HG03439 (cell line): Measurements from ENCODE around the gene TRPM4.
"Not testable (repeated sequence)": the region's sequence is repeated elsewhere in the genome, so short reads cannot be mapped to it uniquely, and the experiment has no call there.

Experiments
- ATAC-seq: cut with Tn5 transposase; IDR thresholded peaks from one replicate; pipeline ENCODE4 v1.9.1; 2021; ENCODE audit warnings: mild to moderate bottlenecking, moderate library complexity; ENCODE audit not compliant: unreplicated experiment

TRPM4 gene

DNA sequence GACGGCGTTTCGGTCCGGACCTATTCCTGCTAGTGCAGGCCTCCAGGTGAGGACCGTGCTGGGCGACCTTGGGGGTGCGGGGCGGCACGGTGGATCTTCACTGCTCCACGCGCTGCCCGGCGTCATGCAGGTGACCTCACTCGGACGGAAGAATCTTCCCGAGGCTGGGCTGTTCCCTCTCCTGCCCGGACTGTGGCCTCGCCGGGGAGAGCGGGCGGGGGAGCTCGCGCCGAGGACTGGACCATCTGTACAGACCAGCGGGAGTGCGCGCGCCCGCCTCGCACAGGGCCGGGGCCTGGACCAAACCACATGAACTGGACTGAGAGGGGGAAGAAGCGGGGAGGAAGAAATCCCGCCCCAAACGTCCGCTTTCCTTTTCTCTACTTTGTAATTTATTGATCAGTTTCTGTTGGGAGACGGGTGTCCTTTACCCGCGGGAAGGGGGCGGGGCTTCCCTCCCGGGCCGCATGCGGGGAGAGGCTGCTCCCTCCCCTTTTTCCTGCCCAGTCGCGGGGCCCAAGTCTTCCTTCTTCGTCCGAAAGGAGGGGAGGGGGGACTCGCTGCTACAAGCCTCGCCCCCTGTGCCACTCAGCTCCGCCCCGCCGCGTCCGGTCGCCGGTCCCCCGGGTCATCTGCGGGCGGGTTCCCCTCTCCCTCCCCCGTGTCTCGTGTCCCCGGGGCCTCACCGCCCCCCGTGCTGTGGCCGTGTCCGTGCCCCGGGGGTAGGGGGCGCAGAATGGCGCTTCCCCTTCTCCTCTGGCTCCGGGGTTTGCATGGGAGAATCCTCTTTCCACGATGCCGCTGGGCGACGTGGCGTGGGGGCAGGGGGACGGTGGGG lies 7.3 kb upstream of the TRPM4 start:
- no peak for ATAC-seq

- no peak for ATAC-seq
These were observed 6.7 kb upstream of the TRPM4 start for GRCh38 chr19:49150944-49151243.

DNA sequence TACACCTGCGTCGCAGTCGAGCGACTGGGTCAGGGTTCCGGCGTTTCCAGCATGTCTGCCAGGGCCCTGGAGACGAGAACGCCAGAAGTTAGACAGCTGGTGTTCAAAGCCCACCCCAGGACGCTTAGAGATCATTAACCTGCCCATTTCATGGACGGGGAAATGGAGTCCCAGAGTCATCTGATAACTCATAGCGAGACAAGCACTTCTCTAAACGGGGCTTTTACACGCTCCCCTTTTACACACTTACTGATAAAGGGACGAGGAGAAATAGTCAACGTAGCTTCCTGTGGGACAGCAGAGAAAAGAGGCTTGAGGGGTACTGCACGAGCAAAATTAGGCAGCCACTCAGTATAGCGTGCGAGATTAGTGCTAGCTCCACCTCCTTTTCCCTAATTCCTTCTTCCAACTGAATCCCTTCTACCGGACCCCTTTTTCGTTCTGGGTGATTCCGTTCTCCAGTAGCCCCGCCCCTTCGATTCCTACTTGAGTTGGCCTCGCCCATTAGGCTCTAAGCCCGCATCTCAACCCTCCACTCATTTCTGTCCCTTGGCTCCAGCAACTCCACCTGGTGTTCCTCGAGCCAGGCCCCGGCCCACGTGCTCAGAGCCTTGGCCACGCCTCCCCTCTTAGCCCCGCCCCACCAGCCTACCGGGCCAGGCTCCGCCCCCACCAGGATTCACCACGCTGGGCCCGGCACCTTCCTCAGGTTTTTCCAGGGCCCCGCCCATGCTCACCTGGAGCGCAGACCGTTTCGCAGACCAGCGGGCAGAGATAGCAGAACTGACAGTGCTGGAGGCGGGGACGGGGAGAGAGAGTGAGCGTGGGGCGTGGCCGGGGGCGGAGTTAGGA lies 6.1 kb upstream of the TRPM4 start:
- ATAC-seq = no peak

DNA sequence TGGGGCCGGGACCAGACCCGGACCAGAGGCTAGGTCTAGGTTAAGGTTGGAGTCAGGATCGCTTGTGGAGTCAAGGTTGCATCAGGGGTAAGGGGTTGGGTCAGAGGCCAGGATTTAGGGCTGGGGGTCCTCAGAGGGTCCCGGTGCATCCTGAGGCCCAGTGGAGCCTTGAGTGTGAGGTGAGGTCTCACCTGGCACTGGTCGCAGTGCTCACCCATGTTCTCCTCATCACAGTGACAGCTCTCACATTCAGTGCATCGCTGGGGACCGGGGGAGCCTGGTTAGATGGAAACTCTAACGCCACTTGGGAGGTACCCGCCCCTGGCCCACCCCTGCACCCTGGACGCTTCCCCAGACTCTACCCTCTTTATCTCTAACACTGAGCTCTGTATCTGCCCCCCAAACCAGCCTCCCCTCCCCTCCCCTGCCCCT lies 5.5 kb upstream of the TRPM4 start:
- ATAC-seq = no peak

DNA sequence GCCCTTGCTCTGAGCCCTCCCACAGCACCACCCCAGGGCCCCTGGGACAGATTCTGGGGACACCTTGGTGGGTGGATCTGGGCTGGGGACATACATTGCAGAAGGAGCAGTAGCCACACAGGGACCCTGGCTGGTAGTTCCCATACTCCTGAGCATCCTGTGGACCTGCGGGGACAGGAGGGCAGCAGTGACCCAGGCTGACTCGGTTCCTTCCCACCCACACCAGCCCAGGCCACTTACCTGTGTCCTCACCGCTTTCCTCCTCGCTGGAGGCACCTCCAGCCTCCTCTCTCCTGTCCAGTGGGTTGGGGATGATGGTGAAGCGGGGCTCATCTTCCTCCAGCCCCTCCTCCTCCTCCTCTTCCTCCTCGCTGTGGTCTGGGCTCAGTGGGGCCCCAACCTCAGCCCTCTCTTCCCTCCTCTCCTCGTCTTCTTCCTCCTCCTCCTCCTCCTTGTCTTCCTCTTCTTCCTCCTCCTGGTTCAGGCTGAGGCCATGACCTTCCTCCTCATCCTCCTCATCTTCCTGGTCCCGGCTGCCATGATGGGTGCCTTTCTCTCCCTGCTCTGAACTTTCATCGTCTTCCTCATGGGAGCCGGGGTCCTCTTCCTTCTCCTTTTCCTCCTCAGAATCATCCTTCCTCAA lies 4.3 kb upstream of the TRPM4 start:
- no peak for ATAC-seq

DNA sequence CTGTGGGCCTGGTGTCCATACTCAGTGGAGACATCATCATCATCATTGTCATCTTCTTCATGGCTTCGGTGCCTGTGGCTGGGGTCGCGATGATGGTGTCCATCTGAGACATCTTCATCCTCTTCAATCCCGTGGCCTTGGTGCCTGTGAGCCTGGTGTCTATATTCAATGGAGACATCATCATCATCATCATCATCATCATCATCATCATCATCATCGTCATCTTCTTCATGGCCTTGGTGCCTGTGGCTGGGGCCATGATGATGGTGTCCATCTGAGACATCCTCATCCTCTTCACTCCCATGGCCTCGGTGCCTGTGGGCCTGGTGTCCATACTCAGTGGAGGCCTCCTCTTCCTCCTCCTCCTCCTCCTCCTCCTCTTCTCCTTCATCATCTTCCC lies 3.3 kb upstream of the TRPM4 start:
- no peak for ATAC-seq

DNA sequence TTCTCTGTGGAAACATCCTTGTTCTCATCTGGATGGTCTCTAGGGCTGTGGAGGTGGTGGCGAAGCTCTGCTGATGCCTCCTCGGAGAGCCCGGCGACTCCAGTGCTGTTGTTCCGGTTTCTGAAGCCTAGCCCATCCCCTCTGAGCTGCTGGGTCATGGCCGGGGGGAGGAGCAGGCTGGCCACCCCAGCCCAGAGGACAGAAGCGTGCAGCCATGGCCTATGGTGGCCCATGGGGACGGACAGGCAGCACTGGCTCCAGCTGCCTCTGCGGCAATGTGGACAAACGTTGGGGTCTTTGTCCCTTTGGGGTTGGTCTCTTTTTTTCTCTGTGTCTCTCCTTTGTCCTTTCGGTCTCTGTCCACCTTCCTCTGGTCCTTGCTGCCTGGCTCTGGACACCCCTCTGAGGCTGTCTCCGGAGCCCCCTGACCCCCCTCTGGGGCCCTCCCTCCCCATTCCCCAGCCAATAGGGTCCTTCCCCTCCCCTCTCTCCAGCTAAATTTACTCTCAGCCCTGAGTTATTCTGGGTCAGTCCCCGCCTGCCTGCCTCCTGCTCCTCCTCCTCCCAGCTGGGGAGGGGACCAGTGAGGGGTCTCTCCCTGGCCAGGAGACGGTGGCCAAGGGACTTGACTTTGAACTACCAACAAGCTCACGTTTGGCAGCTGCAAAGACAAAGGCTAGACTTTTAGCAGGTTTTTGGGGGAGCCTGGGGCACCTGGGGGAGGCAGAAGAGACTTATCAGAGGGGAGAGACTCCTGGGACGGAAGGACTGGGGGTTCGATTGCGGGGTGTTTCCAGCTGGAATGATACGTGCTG lies 2.4 kb upstream of the TRPM4 start, which contains the start of gene HRC:
TSS of gene HRC (minus strand) at position 392 of the 815 bp plus-strand sequence. CDS start at position 233, 159 bp downstream.
- ATAC-seq = no peak

DNA sequence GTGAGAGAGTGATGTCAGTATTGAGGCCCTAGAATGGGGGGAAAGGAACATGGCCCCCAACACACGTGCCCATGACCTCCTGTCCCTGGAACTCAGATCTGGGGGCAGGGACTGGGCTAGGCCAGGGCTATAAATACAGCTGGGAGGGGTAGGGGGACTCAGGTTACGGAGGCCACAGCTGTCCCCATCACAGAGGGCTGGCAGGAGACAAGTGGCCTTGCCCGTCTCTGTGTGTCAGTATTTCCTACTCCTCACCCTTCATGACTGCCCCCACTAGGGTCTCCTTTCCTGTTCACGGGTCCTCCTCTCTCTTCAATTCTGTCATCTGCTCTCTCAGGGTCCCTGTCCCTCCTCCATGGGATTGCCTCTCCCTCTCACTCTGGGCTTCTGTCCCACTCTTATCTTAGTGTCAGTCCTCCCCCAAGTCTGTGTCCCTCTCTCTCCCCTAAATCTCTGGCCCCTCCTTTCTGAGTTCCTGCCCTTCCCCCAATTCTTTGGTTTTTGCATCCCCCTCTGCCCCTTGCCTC lies 1.7 kb upstream of the TRPM4 start:
- ATAC-seq = no peak

DNA sequence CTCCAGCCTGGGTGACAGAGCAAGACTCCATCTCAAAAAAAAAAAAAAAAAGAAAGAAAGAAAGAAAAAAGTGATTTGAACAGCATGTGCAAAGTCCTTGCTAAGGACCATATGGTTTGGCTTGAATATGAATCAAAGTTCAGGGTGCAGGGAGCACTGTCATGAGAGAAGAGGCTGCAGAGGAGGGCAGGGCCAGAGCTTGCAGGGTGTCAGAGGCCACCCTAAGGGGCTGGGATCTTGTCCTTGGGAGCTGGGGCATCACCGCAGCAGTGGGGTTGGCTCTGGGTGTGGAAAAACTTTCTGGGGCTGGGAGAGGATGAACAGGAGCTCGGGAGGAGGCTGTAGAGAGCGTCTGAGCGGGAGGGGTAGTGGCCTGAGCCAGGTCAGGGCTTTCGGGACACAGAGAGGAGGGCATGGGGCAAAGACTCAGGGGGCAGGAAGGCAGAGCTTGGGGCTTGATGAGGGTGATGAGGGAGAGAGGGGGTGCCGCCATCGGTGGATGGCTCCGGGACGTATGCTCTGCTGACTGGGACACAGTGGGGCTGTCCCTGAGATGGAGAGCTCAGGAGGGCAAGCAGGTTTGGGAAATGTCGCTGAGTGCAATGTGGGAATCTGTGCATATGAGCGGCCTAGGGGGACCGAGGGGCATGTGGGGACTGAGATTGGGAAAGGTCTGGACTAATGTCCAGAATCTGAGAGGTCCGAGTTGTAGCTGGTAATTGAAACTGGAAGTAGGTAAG lies 3.0 kb downstream of the TRPM4 start:
- ATAC-seq = no peak

- ATAC-seq = no peak
These were observed 4.4 kb downstream of the TRPM4 start for GRCh38 chr19:49161987-49162386.

DNA sequence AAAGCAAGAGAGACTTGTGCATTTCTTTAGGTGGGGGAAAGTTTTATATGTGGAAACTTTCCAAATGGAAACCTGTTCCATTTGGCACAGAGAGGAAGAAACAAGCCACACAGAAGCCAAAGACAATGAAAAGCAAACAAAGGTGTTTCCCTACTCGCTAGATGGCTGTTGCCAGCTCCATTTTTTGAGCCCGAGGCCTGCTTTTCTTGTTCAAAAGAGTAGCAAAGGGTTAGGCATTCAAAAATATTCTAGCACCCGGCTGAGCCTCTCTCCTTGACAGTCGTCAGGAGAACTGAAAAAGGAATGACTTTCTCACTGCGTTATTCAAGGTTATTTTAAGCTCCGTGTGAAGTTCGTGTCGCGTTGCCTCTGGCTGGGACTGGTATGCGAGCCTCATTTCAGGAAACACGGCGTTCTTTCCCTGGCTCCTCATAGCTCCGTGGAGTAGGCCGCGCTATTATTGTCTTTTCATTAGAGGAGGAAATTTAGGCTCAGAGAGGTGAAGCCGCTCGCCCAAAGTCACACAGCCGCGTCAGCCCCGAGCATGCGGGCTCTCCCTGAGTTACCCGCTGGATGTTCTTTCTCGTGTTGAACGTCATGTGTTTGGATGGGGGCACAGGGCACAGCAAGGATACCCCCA lies 7.6 kb downstream of the TRPM4 start:
- no peak for ATAC-seq

GRCh38 chr19:49165865-49166301 lies 8.3 kb downstream of the TRPM4 start:
- no peak for ATAC-seq

DNA sequence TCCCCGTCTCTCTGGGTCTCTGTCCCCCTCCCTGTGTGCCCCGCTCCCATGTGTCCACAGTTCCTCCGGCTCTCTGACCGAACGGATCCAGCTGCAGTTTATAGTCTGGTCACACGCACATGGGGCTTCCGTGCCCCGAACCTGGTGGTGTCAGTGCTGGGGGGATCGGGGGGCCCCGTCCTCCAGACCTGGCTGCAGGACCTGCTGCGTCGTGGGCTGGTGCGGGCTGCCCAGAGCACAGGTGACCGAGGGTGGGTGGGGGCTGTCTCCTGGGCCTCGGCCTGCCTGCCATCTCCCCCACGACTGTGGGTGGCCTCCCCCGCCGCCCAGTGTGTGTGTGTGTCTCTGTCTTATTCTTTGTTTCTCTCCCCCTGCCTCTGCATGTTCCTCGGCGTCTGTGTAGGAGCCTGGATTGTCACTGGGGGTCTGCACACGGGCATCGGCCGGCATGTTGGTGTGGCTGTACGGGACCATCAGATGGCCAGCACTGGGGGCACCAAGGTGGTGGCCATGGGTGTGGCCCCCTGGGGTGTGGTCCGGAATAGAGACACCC lies 10.3 kb downstream of the TRPM4 start:
- no peak for ATAC-seq

DNA sequence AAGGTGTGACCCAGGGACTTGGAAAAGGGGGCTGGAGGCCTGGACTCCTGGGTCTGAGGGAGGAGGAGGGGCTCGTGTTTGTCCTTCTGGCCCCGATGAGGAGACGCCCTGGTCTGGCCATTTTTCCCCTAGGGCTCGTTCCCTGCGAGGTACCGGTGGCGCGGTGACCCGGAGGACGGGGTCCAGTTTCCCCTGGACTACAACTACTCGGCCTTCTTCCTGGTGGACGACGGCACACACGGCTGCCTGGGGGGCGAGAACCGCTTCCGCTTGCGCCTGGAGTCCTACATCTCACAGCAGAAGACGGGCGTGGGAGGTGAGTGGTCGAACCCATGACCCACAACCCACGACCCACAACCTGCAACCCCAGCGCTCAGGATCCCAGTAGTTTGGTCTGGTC lies 10.8 kb downstream of the TRPM4 start:
- ATAC-seq = no peak

- no peak for ATAC-seq
These were observed 15.6 kb downstream of the TRPM4 start for GRCh38 chr19:49173198-49173597.

GRCh38 chr19:49180659-49181058 lies 23.1 kb downstream of the TRPM4 start:
- ATAC-seq = no peak

DNA sequence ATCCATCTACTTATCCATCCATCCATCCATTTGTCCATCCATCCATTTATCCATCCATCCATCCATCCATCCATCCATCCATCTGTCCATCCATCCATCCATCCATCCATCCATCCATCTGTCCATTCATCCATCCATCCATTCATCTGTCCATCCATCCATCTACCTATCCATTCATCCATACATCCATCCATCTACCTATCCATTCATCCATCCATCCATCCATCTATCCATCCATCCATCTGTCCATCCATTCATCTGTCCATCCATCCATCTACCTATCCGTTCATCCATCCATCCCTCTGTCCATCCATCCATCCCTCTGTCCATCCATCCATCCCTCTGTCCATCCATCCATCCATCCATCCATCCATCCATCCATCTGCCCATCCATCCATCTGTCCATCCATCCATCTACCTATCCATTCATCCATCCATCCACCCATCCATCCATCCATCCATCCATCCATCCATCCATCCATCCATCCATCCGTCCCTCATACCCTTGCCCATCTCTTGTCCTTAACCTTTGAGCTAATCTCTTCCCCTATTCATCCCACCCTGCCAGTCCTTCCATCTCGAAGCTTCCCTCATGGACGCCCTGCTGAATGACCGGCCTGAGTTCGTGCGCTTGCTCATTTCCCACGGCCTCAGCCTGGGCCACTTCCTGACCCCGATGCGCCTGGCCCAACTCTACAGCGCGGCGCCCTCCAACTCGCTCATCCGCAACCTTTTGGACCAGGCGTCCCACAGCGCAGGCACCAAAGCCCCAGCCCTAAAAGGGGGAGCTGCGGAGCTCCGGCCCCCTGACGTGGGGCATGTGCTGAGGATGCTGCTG lies 24.6 kb downstream of the TRPM4 start:
- not testable (repeated sequence) for ATAC-seq

DNA sequence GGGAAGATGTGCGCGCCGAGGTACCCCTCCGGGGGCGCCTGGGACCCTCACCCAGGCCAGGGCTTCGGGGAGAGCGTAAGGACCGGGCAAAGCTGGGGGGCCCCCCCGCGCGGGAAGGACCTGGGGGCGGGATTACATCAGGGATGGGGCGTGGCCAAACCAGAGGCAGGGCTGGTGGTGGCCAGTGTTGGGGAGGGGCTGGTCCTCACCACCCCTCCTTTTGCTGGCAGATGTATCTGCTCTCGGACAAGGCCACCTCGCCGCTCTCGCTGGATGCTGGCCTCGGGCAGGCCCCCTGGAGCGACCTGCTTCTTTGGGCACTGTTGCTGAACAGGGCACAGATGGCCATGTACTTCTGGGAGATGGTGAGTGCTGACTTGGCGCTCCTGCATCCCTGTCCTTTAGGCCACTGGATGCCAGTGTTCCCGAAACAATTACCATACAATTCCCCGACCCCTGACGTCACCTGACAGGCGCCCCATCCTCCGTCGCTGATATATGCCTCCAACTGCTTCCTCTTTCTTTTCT lies 25.3 kb downstream of the TRPM4 start:
- no peak for ATAC-seq
